A673 (cell line): Measurements from ENCODE around the gene MAP3K9.

Experiments
- CTCF ChIP-seq: fragments of 300-800, 200-600 bp; sonication (generic); conservative IDR thresholded peaks from 2 replicates; pipeline ENCODE4 v1.5.1; 2017; ENCODE audit warnings: low read depth, mild to moderate bottlenecking, antibody characterized with exemption, low read length, moderate library complexity, mixed read lengths
- EZH2 ChIP-seq: fragments of 200-600 bp; sonication (generic); IDR thresholded peaks from 2 replicates; pipeline ENCODE4 v1.6.1; 2017; ENCODE audit warnings: borderline replicate concordance, low read depth, mild to moderate bottlenecking, mixed read lengths, antibody characterized with exemption, low read length; ENCODE audit not compliant: poor library complexity, severe bottlenecking

DNA sequence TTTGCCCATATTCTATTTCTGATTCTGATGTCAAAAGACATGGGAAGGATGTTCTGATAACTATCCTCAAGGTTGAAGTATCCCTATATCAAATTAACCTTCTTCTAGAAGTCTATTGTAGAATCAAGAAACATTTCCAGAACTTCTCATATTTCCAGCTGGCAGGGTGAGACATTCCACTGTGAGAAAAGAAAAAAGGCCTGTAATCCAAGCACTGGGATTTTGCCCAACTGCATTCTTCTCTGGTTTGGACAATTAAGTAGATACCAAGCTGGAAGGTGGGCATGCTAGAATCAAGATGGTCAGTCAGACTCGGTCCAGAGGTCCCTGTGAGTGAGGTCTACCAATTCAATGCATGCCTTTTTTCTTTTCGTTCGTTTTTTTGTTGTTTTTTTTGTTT is 60.9 kb downstream of the MAP3K9 start:
- TF ChIP-seq CTCF (no peak), EZH2 (no peak)
